ENCODE results near the gene CFAP77.

The CFAP77 gene

GRCh38 chr9:132516301-132516700 is 106.3 kb downstream of the CFAP77 start:
- no peak for DNase-seq (ENCODE audit: low read depth in 2 of 2)

- no peak for DNase-seq (ENCODE audit: low read depth in 2 of 2)
Observed at GRCh38 chr9:132516911-132517310, 106.9 kb downstream of the CFAP77 start.

GRCh38 chr9:132517815-132518550 is 108.0 kb downstream of the CFAP77 start:
- DNase-seq (ENCODE audit: low read depth in 2 of 2): no peak

- no peak for DNase-seq (ENCODE audit: low read depth in 2 of 2)
Observed at GRCh38 chr9:132518626-132519025, 108.6 kb downstream of the CFAP77 start.

GRCh38 chr9:132519033-132519432 is 109.0 kb downstream of the CFAP77 start:
- no peak for DNase-seq (ENCODE audit: low read depth in 2 of 2)

- no peak for DNase-seq (ENCODE audit: low read depth in 2 of 2)
Observed at GRCh38 chr9:132520612-132521011, 110.6 kb downstream of the CFAP77 start.

GRCh38 chr9:132525308-132526023 is 115.5 kb downstream of the CFAP77 start:
- no peak for DNase-seq (ENCODE audit: low read depth in 2 of 2)

- no peak for DNase-seq (ENCODE audit: low read depth in 2 of 2)
Observed at GRCh38 chr9:132531195-132531594, 121.2 kb downstream of the CFAP77 start.

GRCh38 chr9:132531710-132532570 is 121.9 kb downstream of the CFAP77 start:
- no peak for DNase-seq (ENCODE audit: low read depth in 2 of 2)

- no peak for DNase-seq (ENCODE audit: low read depth in 2 of 2)
Observed at GRCh38 chr9:132534832-132535231, 124.8 kb downstream of the CFAP77 start.

- no peak for DNase-seq (ENCODE audit: low read depth in 2 of 2)
Observed at GRCh38 chr9:132536124-132536523, 126.1 kb downstream of the CFAP77 start.

- DNase-seq (ENCODE audit: low read depth in 2 of 2): no peak
Observed at GRCh38 chr9:132537352-132537751, 127.3 kb downstream of the CFAP77 start.

GRCh38 chr9:132538071-132538470 is 128.1 kb downstream of the CFAP77 start:
- DNase-seq (ENCODE audit: low read depth in 2 of 2): no peak

GRCh38 chr9:132539096-132539495 is 129.1 kb downstream of the CFAP77 start:
- DNase-seq (ENCODE audit: low read depth in 2 of 2): no peak

GRCh38 chr9:132541051-132541450 is 131.0 kb downstream of the CFAP77 start:
- no peak for DNase-seq (ENCODE audit: low read depth in 2 of 2)

GRCh38 chr9:132541870-132542830 is 132.1 kb downstream of the CFAP77 start:
- no peak for DNase-seq (ENCODE audit: low read depth in 2 of 2)

GRCh38 chr9:132543251-132543650 is 133.2 kb downstream of the CFAP77 start:
- DNase-seq (ENCODE audit: low read depth in 2 of 2): no peak

GRCh38 chr9:132543960-132544359 is 133.9 kb downstream of the CFAP77 start:
- DNase-seq (ENCODE audit: low read depth in 2 of 2): no peak

GRCh38 chr9:132545578-132545977 is 135.6 kb downstream of the CFAP77 start:
- DNase-seq (ENCODE audit: low read depth in 2 of 2): no peak

- DNase-seq (ENCODE audit: low read depth in 2 of 2): no peak
Observed at GRCh38 chr9:132546148-132547051, 136.4 kb downstream of the CFAP77 start.
